Measurements from ENCODE around the gene DCHS1.

DCHS1 gene

GRCh38 chr11:6601041-6601461 lies 54.6 kb downstream of the DCHS1 start:
- FAIRE-seq (no peak), DNase-seq (ENCODE audit: insufficient read length, low spot score) (no peak)

- FAIRE-seq = no peak
- no peak for DNase-seq (ENCODE audit: insufficient read length, low spot score)
These were observed 55.7 kb downstream of the DCHS1 start for GRCh38 chr11:6599881-6600390.

GRCh38 chr11:6599449-6599848 lies 56.2 kb downstream of the DCHS1 start:
- no peak for FAIRE-seq
- no peak for DNase-seq (ENCODE audit: insufficient read length, low spot score)

- DNase-seq (ENCODE audit: insufficient read length, low spot score) (no peak), FAIRE-seq (no peak)
These were observed 57.1 kb downstream of the DCHS1 start for GRCh38 chr11:6598555-6598954.

GRCh38 chr11:6596239-6596877 lies 59.3 kb downstream of the DCHS1 start:
- FAIRE-seq (no peak), DNase-seq (ENCODE audit: insufficient read length, low spot score) (no peak)

- FAIRE-seq (no peak), DNase-seq (ENCODE audit: insufficient read length, low spot score) (no peak)
These were observed 61.4 kb downstream of the DCHS1 start for GRCh38 chr11:6594142-6594768.

GRCh38 chr11:6588018-6588417 lies 67.6 kb downstream of the DCHS1 start:
- FAIRE-seq (peak; percentile 42), DNase-seq (ENCODE audit: insufficient read length, low spot score) (no peak)

- DNase-seq (ENCODE audit: insufficient read length, low spot score) (no peak), FAIRE-seq (no peak)
These were observed 68.2 kb downstream of the DCHS1 start for GRCh38 chr11:6587360-6587953.

- FAIRE-seq (no peak), DNase-seq (ENCODE audit: insufficient read length, low spot score) (no peak)
These were observed 68.9 kb downstream of the DCHS1 start for GRCh38 chr11:6586434-6587359.

GRCh38 chr11:6584528-6584927 lies 71.1 kb downstream of the DCHS1 start:
- DNase-seq (ENCODE audit: insufficient read length, low spot score) (no peak), FAIRE-seq (no peak)

- FAIRE-seq = no peak
- DNase-seq (ENCODE audit: insufficient read length, low spot score) = no peak
These were observed 72.0 kb downstream of the DCHS1 start for GRCh38 chr11:6583584-6583983.

- no peak for DNase-seq (ENCODE audit: insufficient read length, low spot score)
- FAIRE-seq = no peak
These were observed 75.9 kb downstream of the DCHS1 start for GRCh38 chr11:6579681-6580080.

GRCh38 chr11:6578134-6578533 lies 77.5 kb downstream of the DCHS1 start:
- no peak for DNase-seq (ENCODE audit: insufficient read length, low spot score)
- no peak for FAIRE-seq

- FAIRE-seq = no peak
- DNase-seq (ENCODE audit: insufficient read length, low spot score) = no peak
These were observed 78.9 kb downstream of the DCHS1 start for GRCh38 chr11:6576471-6577373.

- no peak for FAIRE-seq
- no peak for DNase-seq (ENCODE audit: insufficient read length, low spot score)
These were observed 80.5 kb downstream of the DCHS1 start for GRCh38 chr11:6574816-6575715.

GRCh38 chr11:6572215-6572614 lies 83.4 kb downstream of the DCHS1 start:
- FAIRE-seq (no peak), DNase-seq (ENCODE audit: insufficient read length, low spot score) (no peak)

GRCh38 chr11:6571434-6572008 lies 84.1 kb downstream of the DCHS1 start:
- FAIRE-seq = no peak

More at GRCh38 chr11:6571434-6572008, 84.1 kb downstream of the DCHS1 start:
- DNase-seq (ENCODE audit: insufficient read length, low spot score) = no peak
